HTERT RPE-1 (cell line): ENCODE measurements around the gene PTN.

Experiments used
- in situ Hi-C: fragments of 300-500 bp; cut with MboI; formaldehyde crosslinking; loops from 4 replicates; pipeline ENCODE4 v1.14.3; 2020; ENCODE audit warnings: low sequenced_read_pairs

The PTN gene

GRCh38 chr7:137324796-137325696 is 18.5 kb downstream of the PTN start:
- in situ Hi-C loops = no loop called here

- in situ Hi-C loops = no loop called here
These were observed 26.7 kb downstream of the PTN start for GRCh38 chr7:137316648-137317353.

- in situ Hi-C loops = no loop called here
These were observed 30.3 kb downstream of the PTN start for GRCh38 chr7:137313201-137313600.

- in situ Hi-C loops = no loop called here
These were observed 36.8 kb downstream of the PTN start for GRCh38 chr7:137306748-137307147.

GRCh38 chr7:137305901-137306621 is 37.5 kb downstream of the PTN start:
- in situ Hi-C loops = no loop called here

- in situ Hi-C loops = no loop called here
These were observed 38.8 kb downstream of the PTN start for GRCh38 chr7:137304624-137305235.

GRCh38 chr7:137304165-137304564 is 39.4 kb downstream of the PTN start:
- in situ Hi-C loops = no loop called here

GRCh38 chr7:137302081-137302480 is 41.5 kb downstream of the PTN start:
- in situ Hi-C loops = no loop called here

- in situ Hi-C loops = no loop called here
These were observed 45.1 kb downstream of the PTN start for GRCh38 chr7:137298464-137298794.

GRCh38 chr7:137297551-137298463 is 45.7 kb downstream of the PTN start:
- in situ Hi-C loops = no loop called here

- in situ Hi-C loops = no loop called here
These were observed 47.0 kb downstream of the PTN start for GRCh38 chr7:137296576-137296975.

GRCh38 chr7:137295739-137296324 is 47.7 kb downstream of the PTN start:
- in situ Hi-C loops = no loop called here

- in situ Hi-C loops = no loop called here
These were observed 54.4 kb downstream of the PTN start for GRCh38 chr7:137289101-137289500.

- in situ Hi-C loops = no loop called here
These were observed 55.8 kb downstream of the PTN start for GRCh38 chr7:137287651-137288258.

- in situ Hi-C loops = no loop called here
These were observed 60.4 kb downstream of the PTN start for GRCh38 chr7:137283153-137283552.

GRCh38 chr7:137282043-137282442 is 61.5 kb downstream of the PTN start:
- in situ Hi-C loops = no loop called here

GRCh38 chr7:137276189-137276588 is 67.3 kb downstream of the PTN start:
- in situ Hi-C loops = no loop called here

- in situ Hi-C loops = no loop called here
These were observed 71.3 kb downstream of the PTN start for GRCh38 chr7:137272249-137272648.

- in situ Hi-C loops = no loop called here
These were observed 74.3 kb downstream of the PTN start for GRCh38 chr7:137269240-137269639.
